ENCODE results near the gene NUDCD3. TPM values are rescaled to one million over a fixed set of nuclear protein-coding genes. Genes with fewer than 3 reads are reported as not detected.
"Not testable (repeated sequence)": the region's sequence is repeated elsewhere in the genome, so short reads cannot be mapped to it uniquely, and the experiment has no call there.

The NUDCD3 gene
- total RNA-seq, 1 donor from 2014 or later = 55.6 TPM

GRCh38 chr7:44518761-44519160 lies 28.3 kb upstream of the NUDCD3 start:
- no peak for DNase-seq (ENCODE audit: low read depth in 2 of 2)

- DNase-seq (ENCODE audit: low read depth in 2 of 2) = no peak
Measured at GRCh38 chr7:44517175-44517574, 26.7 kb upstream of the NUDCD3 start.

GRCh38 chr7:44515590-44516268 lies 25.3 kb upstream of the NUDCD3 start:
- no peak for DNase-seq (ENCODE audit: low read depth in 2 of 2)

- no peak for DNase-seq (ENCODE audit: low read depth in 2 of 2)
Measured at GRCh38 chr7:44512736-44513135, 22.3 kb upstream of the NUDCD3 start.

- DNase-seq (ENCODE audit: low read depth in 2 of 2) = no peak
Measured at GRCh38 chr7:44511863-44512468, 21.5 kb upstream of the NUDCD3 start.

- DNase-seq (ENCODE audit: low read depth in 2 of 2) = no peak
Measured at GRCh38 chr7:44511236-44511635, 20.8 kb upstream of the NUDCD3 start.

- no peak for DNase-seq (ENCODE audit: low read depth in 2 of 2)
Measured at GRCh38 chr7:44508328-44509030, 18.0 kb upstream of the NUDCD3 start.

GRCh38 chr7:44506592-44507288 lies 16.3 kb upstream of the NUDCD3 start:
- DNase-seq (ENCODE audit: low read depth in 2 of 2) = not testable (repeated sequence)

- no peak for DNase-seq (ENCODE audit: low read depth in 2 of 2)
Measured at GRCh38 chr7:44505595-44505994, 15.1 kb upstream of the NUDCD3 start.

GRCh38 chr7:44498230-44498954 lies 7.9 kb upstream of the NUDCD3 start:
- no peak for DNase-seq (ENCODE audit: low read depth in 2 of 2)

GRCh38 chr7:44497155-44498027 lies 6.9 kb upstream of the NUDCD3 start:
- no peak for DNase-seq (ENCODE audit: low read depth in 2 of 2)

- DNase-seq (ENCODE audit: low read depth in 2 of 2) = no peak
Measured at GRCh38 chr7:44496385-44496784, 5.9 kb upstream of the NUDCD3 start.

GRCh38 chr7:44494960-44495359 lies 4.5 kb upstream of the NUDCD3 start:
- no peak for DNase-seq (ENCODE audit: low read depth in 2 of 2)

GRCh38 chr7:44491229-44491628 lies 771 bp upstream of the NUDCD3 start:
- no peak for DNase-seq (ENCODE audit: low read depth in 2 of 2)

GRCh38 chr7:44489955-44490350 lies 505 bp downstream of the NUDCD3 start:
- peak in 1 of 2 donors; percentile 50 for DNase-seq (ENCODE audit: low read depth in 2 of 2)

- no peak for DNase-seq (ENCODE audit: low read depth in 2 of 2)
Measured at GRCh38 chr7:44488955-44489354, 1.5 kb downstream of the NUDCD3 start.

- DNase-seq (ENCODE audit: low read depth in 2 of 2) = peak; percentile 55 to 71
Measured at GRCh38 chr7:44486693-44487092, 3.8 kb downstream of the NUDCD3 start.

- peak in 1 of 2 donors; percentile 15 for DNase-seq (ENCODE audit: low read depth in 2 of 2)
Measured at GRCh38 chr7:44486001-44486400, 4.5 kb downstream of the NUDCD3 start.

GRCh38 chr7:44484482-44485313 lies 5.8 kb downstream of the NUDCD3 start:
- DNase-seq (ENCODE audit: low read depth in 2 of 2) = peak in 1 of 2 donors; percentile 42
